Tibial nerve (tissue), 4 donors: Measurements from ENCODE around the gene LATS2. TPM values are rescaled to one million over a fixed set of nuclear protein-coding genes. Genes with fewer than 3 reads are reported as not detected.
A peak's percentile ranks its signal among the peaks of the same experiment; 100 is the strongest.

Experiments
- DNase-seq, 2 donors: peaks; one replicate each; pipeline ENCODE4 v3.0.0-alpha.2; 2019; ENCODE audit warnings: low spot score in 2 of 2
- H3K27ac ChIP-seq, 4 donors: fragments of 200-600 bp; sonication (generic) in 3 of 4; one replicate each; pipeline ENCODE4 v1.5.1; 2017 to 2019; ENCODE audit warnings: mild to moderate bottlenecking in 1 of 4
- H3K27me3 ChIP-seq, 2 donors: fragments of 200-600 bp; sonication (generic) in 1 of 2; one replicate each; pipeline versions ENCODE4 v1.5.1 to v1.6.0; 2017 to 2019
- H3K36me3 ChIP-seq, 3 donors: fragments of 200-600 bp; sonication (generic); one replicate each; pipeline ENCODE4 v1.5.1; 2018 to 2019
- H3K4me1 ChIP-seq, 4 donors: fragments of 200-600 bp; sonication (generic) in 3 of 4; one replicate each; pipeline ENCODE4 v1.5.1; 2017 to 2019
- H3K4me3 ChIP-seq, 4 donors: fragments of 200-600 bp; sonication (generic) in 3 of 4; one replicate each; pipeline ENCODE4 v1.5.1; 2017 to 2019; ENCODE audit warnings: mild to moderate bottlenecking in 1 of 4, moderate library complexity in 1 of 4
- H3K9me3 ChIP-seq, 4 donors: fragments of 200-600 bp; sonication (generic) in 3 of 4; one replicate each; pipeline ENCODE4 v1.5.1; 2017 to 2019
- EP300 ChIP-seq, 2 donors: sonication (generic); formaldehyde crosslinking; IDR thresholded peaks; one replicate each; pipeline ENCODE4 v1.6.1; 2017; ENCODE audit warnings: antibody characterized with exemption in 2 of 2, mild to moderate bottlenecking in 1 of 2
- POLR2A ChIP-seq, 2 donors: fragments of 450-650 bp; IDR thresholded peaks; one replicate each; pipeline ENCODE4 v1.6.1; 2017; ENCODE audit warnings: antibody characterized with exemption in 2 of 2, mild to moderate bottlenecking in 2 of 2, moderate library complexity in 2 of 2
- WGBS, 2 donors: methylation state at CpG; one replicate each; pipeline ENCODE4 v1.1.5; 2018; 5-methylcytosine and 5-hydroxymethylcytosine counted together
- total RNA-seq, 4 donors: library from RNA; depleted of rRNA; stranded (reverse); fragments of >200 nt; gene quantifications; one replicate each; pipeline ENCODE4 v1.1.0, GENCODE V29; 2016
- TF ChIP-seq, protein P1 (sequence below), 5 experiments: fragments of 200-600 bp in 3 of 5; fragments of 450-650 bp in 2 of 5; sonication (generic) in 3 of 5; IDR thresholded peaks; one replicate each; pipeline ENCODE4 v1.5.1; 2016 to 2019; ENCODE audit warnings: antibody characterized with exemption in 5 of 5, mild to moderate bottlenecking in 3 of 5, moderate library complexity in 2 of 5

LATS2 gene
- total RNA-seq, 4 donors from 2014 or later = 40.2 to 49.4 (median 42.3) TPM

DNA sequence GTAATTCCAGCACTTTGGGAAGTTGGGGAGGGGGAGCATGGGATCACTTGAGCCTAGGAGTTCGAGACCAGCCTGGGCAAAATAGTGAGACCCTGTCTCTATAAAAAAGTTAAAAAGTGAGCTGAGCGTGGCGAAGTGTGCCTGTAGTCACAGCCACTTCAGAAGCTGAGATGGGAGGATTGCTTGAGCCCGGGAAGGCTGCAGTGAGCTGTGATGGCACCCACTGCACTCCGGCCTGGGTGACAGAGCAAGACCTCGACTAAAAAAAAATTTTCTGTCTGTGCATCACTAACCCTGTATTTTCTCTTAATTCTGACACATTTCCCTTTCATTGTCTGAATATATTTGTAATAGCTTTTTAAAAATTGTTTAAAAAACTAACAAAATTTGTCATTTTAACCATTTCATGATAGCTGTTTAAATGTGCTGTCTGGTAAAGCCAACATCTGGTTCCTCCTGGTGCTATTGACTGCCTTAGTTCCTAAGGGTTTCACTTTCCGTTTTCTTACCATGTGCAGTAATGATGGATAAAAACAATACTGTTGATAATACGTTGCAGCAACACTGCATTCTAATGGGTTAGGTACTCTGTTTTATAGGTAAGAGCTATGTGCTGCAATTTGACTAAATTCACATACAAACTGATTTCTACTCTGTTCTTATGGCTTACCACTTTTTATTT, 29.7 kb downstream of the LATS2 start:
- WGBS, 2 donors = 73 to 75% methylated on average over 8 of the region's 8 CpGs
- no peak for DNase-seq
- Histone ChIP-seq H3K9me3 (no peaks in the 10 kb centered on the region), H3K27me3 (no peaks in the 10 kb centered on the region), H3K36me3 (no peaks in the 10 kb centered on the region), H3K27ac (peak overlapping the region in 2 of 4 donors; percentile 91 to 96), H3K4me1 (peaks cover 0 to 53% (median 28%) of the 10 kb centered on the region in 4 donors), H3K4me3 (no peak overlapping the region)
- TF ChIP-seq EP300 (IDR thresholded peaks at IDR 0.05) (no peak), POLR2A (IDR thresholded peaks at IDR 0.05) (no peak)
- TF ChIP-seq, protein P1, sequence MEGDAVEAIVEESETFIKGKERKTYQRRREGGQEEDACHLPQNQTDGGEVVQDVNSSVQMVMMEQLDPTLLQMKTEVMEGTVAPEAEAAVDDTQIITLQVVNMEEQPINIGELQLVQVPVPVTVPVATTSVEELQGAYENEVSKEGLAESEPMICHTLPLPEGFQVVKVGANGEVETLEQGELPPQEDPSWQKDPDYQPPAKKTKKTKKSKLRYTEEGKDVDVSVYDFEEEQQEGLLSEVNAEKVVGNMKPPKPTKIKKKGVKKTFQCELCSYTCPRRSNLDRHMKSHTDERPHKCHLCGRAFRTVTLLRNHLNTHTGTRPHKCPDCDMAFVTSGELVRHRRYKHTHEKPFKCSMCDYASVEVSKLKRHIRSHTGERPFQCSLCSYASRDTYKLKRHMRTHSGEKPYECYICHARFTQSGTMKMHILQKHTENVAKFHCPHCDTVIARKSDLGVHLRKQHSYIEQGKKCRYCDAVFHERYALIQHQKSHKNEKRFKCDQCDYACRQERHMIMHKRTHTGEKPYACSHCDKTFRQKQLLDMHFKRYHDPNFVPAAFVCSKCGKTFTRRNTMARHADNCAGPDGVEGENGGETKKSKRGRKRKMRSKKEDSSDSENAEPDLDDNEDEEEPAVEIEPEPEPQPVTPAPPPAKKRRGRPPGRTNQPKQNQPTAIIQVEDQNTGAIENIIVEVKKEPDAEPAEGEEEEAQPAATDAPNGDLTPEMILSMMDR (IDR thresholded peaks at IDR 0.05) = no peak

DNA sequence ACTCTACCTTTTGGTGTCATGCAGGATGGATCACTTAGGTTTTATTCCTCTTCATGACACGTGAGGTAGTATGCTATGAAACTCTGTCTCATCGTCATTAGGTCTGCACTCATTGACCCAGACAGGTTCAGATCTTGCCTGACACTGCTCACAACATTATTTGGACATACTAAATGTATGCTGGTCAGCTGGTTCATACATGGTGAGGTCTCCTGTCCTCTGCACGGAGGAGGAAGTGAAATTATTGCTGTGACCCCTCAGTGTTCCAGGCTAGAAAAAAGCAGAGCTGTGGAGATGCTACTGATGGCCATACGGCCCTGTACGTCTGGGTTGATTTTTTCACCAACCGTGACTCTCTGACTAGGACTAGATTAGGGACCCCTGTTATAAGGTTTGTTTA, 35.8 kb downstream of the LATS2 start:
- Histone ChIP-seq H3K27me3 (no peaks in the 10 kb centered on the region), H3K36me3 (no peaks in the 10 kb centered on the region), H3K4me3 (no peak overlapping the region), H3K4me1 (peaks cover 0 to 42% (median 10%) of the 10 kb centered on the region in 4 donors), H3K9me3 (no peaks in the 10 kb centered on the region), H3K27ac (peak overlapping the region in 1 of 4 donors; percentile 2)
- WGBS, 2 donors = 77 to 78% methylated on average over 6 of the region's 6 CpGs
- TF ChIP-seq, protein P1 (IDR thresholded peaks at IDR 0.05) = no peak
- TF ChIP-seq EP300 (IDR thresholded peaks at IDR 0.05) (no peak), POLR2A (IDR thresholded peaks at IDR 0.05) (no peak)
- no peak for DNase-seq

DNA sequence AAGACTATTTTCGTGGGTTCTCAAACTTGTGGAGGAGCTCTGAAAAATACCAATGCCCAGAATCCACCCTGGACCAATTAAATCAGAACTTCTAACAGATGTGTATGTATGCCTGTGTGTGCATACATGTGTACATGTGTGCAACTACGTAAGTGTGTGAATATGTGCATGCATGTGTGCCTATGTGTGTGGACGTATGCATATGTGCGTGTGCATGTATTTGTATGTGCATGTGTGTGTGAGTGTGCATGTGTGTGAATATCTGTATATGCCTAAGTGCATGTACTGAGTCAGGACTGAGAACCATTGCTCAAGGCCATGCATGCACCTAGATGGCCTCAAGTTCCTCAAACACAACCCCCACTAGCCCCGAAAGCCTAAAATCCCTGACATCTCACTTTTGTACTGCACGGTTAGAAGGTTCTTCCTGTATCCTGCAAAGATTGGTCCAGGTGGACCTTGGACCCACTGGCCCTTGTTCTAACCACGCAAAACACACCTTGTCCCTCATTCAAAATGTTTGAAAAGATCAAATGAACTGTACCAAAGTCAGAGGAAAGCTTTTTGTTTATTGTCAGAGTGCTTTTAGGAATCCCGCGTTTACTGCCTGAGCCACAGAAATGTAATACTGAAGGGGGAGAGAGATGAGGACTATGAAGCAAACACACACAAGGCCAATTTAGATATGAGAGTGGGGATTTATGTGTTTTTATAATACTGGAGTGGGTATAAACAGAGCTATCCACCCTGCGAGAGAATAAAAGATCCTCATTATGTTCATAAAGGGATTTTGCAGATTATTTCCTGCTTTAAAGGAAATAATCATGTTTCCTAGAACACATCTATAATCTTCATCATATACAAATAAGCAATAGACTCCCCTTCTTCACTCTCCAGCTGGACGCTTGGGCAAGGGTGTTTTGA, 39.1 kb downstream of the LATS2 start:
- TF ChIP-seq EP300 (IDR thresholded peaks at IDR 0.05) (no peak), POLR2A (IDR thresholded peaks at IDR 0.05) (no peak)
- TF ChIP-seq, protein P1 (IDR thresholded peaks at IDR 0.05) = no peak
- Histone ChIP-seq H3K9me3 (no peaks in the 10 kb centered on the region), H3K4me3 (no peak overlapping the region), H3K27me3 (no peaks in the 10 kb centered on the region), H3K4me1 (peaks cover 0 to 68% (median 12%) of the 10 kb centered on the region in 4 donors), H3K36me3 (no peaks in the 10 kb centered on the region), H3K27ac (peak overlapping the region in 2 of 4 donors; percentile 25 to 50)
- DNase-seq = no peak
- 50 to 60% methylated on average over 11 of the region's 11 CpGs for WGBS, 2 donors

DNA sequence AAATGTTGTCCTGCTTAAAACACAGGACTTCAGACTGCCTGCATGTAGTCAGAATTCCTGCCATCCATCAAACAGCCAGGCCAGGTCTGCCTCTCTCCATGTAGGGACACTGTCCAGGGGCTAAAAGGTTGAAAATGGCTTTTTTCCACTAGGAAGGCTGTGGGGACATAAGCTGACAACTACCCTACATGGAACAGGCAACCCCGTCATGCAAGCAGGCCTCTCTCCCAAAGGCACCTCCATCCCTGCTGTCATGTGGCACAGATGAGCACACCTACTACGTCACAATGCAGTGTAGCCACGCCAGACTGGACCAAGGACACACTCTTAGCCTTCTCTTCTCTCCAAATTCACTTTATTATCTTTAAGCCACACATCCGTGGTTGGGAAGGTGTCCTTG, 40.8 kb downstream of the LATS2 start:
- no peaks in the 10 kb centered on the region for H3K9me3 ChIP-seq
- no peak for DNase-seq
- no peaks in the 10 kb centered on the region for H3K36me3 ChIP-seq
- peaks cover 0 to 78% (median 23%) of the 10 kb centered on the region in 4 donors for H3K4me1 ChIP-seq
- TF ChIP-seq, protein P1 (IDR thresholded peaks at IDR 0.05) = no peak
- TF ChIP-seq POLR2A (IDR thresholded peaks at IDR 0.05) (no peak), EP300 (IDR thresholded peaks at IDR 0.05) (no peak)
- H3K27ac ChIP-seq = peak overlapping the region in 2 of 4 donors; percentile 39 to 53
- H3K4me3 ChIP-seq = no peak overlapping the region
- 78 to 86% methylated on average over 4 of the region's 4 CpGs for WGBS, 2 donors
- H3K27me3 ChIP-seq = no peaks in the 10 kb centered on the region

DNA sequence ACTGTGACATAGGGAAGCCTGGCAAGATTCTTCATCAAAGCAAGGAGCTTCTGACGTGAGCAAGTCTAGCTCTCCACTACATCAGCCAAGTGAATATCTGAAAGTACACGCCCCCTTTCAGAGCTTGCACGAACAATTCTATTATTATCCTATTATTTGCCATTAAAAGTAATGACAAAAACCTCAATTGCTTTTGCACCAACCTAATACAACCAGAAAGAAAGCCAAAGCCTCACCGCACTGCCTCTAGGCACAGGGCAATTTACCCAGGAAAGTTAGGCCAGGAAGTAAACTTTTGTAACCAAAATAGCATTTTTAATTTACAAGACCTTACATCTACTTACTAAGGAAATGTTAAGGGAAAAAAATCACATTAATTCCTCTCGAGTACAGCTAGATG, 41.2 kb downstream of the LATS2 start:
- TF ChIP-seq EP300 (IDR thresholded peaks at IDR 0.05) = no peak
- TF ChIP-seq, protein P1 (IDR thresholded peaks at IDR 0.05) = no peak
- no peak for TF ChIP-seq POLR2A (IDR thresholded peaks at IDR 0.05)
- no peak overlapping the region for H3K4me3 ChIP-seq
- H3K36me3 ChIP-seq = no peaks in the 10 kb centered on the region
- WGBS, 2 donors = 40 to 43% methylated on average over 5 of the region's 5 CpGs
- peak overlapping the region in 2 of 4 donors; percentile 39 to 53 for H3K27ac ChIP-seq
- H3K27me3 ChIP-seq = no peaks in the 10 kb centered on the region
- H3K4me1 ChIP-seq = peaks cover 0 to 81% (median 25%) of the 10 kb centered on the region in 4 donors
- no peak for DNase-seq
- no peaks in the 10 kb centered on the region for H3K9me3 ChIP-seq
